ENCODE results near the gene ELL.

DNA sequence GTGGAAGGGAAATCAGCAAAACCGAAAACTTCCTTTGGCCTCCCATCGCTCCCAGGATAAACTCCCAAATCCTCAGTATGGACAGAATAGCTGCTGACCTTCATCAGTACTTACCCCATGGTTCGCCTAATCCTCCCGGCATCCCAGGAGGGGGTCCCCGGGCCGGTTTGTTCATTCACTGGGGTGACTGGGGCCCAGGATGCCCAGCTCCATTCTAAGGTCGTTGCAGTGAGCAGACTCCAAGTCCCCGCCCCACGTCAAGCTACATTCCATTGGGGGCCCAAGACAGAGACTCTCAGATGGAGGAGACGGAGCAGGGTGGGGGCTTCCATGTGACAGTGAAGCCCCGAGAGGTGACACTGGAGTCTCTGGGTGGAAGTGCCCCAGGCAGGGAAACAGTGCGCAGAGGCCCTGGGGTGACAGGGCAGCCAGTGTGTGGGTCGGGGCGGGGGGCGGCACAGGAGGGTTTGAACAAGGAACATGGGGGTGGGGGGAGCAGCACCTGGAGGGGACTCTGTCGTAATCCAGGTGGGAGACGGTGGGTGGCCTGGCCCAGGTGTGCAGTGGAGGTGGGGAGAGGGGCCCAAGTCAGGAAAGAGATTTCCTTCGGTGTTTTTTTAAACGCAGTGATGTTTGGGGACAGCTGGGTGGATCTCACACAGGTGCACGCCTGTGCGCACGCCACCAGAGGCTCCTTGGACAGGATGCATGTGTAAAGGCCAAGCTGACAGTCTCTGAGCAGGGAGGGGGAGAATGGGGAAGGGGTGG, 97.6 kb downstream of the ELL start:
- TF ChIP-seq YY1 (IDR thresholded peaks at IDR 0.05; ENCODE audit: insufficient read depth, insufficient read length) (no peak), SUZ12 (IDR thresholded peaks at IDR 0.05; ENCODE audit: extremely low read depth, insufficient read depth, insufficient read length) (no peak)
